GM12878 (cell line): ENCODE measurements around the gene GRB10. TPM values are rescaled to one million over a fixed set of nuclear protein-coding genes. Genes with fewer than 3 reads are reported as not detected.

Experiments used
- ATAC-seq: fragments of 200-7000 bp; cut with Tn5 transposase; 3 replicates; pipeline ENCODE4 v1.9.1; 2020; ENCODE audit warnings: mild to moderate bottlenecking, moderate library complexity
- BruUV-seq: library from RNA; stranded (reverse); fragments of 400-500 nt; replicated peaks from 2 replicates; lab custom pipeline; 2021; lab: Mats Ljungman, UMichigan
- CTCF ChIA-PET: fragments of 300-600 bp; sonication (Branson Sonifier 250); formaldehyde crosslinking; extraction: SDS; loops from one replicate; lab custom pipeline; 2021; ENCODE audit warnings: inconsistent platforms; lab: Yijun Ruan, JAX
- POLR2A ChIA-PET: fragments of 350-600 bp; formaldehyde crosslinking; extraction: SDS; loops from one replicate; lab custom pipeline; 2021; ENCODE audit warnings: inconsistent platforms; lab: Charles Lee
- RAD21 ChIA-PET: fragments of 300-600 bp; sonication (Branson Sonifier 250); formaldehyde crosslinking; loops from one replicate; lab custom pipeline; 2023; ENCODE audit warnings: antibody characterized with exemption; ENCODE audit not compliant: unreplicated experiment; lab: Charles Lee
- SMC1A ChIA-PET: fragments of 300-600 bp; sonication (Branson Sonifier 250); formaldehyde crosslinking; loops from one replicate; lab custom pipeline; 2023; ENCODE audit not compliant: unreplicated experiment, uncharacterized antibody; lab: Charles Lee
- DNase-seq: peaks from one replicate; pipeline ENCODE4 v3.0.0-alpha.2; 2011; ENCODE audit warnings: low read depth, low spot score
- FAIRE-seq: peaks from 3 replicates; lab custom pipeline; 2011; peaks lifted over from hg19 to GRCh38; lab: Jason Lieb, UNC
- H2AFZ ChIP-seq: 2 replicates; pipeline ENCODE4 v1.6.0; 2011; ENCODE audit warnings: low read depth, low read length, control low read depth; ENCODE audit not compliant: control insufficient read depth
- H3K27ac ChIP-seq: 2 replicates; pipeline ENCODE4 v1.5.1; 2011; ENCODE audit warnings: control low read depth; ENCODE audit not compliant: control insufficient read depth, insufficient read depth
- H3K27me3 ChIP-seq, 2 experiments: replicated peaks in 1 of 2; 2 replicates each; pipeline versions ENCODE4 v1.6.0 to v1.6.1; 2011; ENCODE audit warnings: low read length in 1 of 2; ENCODE audit not compliant: control insufficient read depth in 2 of 2, insufficient read depth in 2 of 2
- H3K36me3 ChIP-seq, 2 experiments: 2 replicates each; pipeline ENCODE4 v1.5.1; 2011; ENCODE audit warnings: low read length in 1 of 2; ENCODE audit not compliant: control insufficient read depth in 2 of 2, insufficient read depth in 2 of 2
- H3K4me1 ChIP-seq: 2 replicates; pipeline ENCODE4 v1.6.1; 2011; ENCODE audit warnings: mild to moderate bottlenecking, low read length, moderate library complexity, mixed read lengths; ENCODE audit not compliant: control insufficient read depth, insufficient read depth
- H3K4me2 ChIP-seq: 2 replicates; pipeline ENCODE4 v1.6.0; 2011; ENCODE audit warnings: control low read depth; ENCODE audit not compliant: control insufficient read depth, insufficient read depth
- H3K4me3 ChIP-seq: fragments of 200-600 bp; sonication (generic); 2 replicates; pipeline ENCODE4 v1.5.1; 2016
- H3K79me2 ChIP-seq: 2 replicates; pipeline ENCODE4 v1.6.0; 2011; ENCODE audit warnings: low read length; ENCODE audit not compliant: control insufficient read depth, insufficient read depth
- H3K9ac ChIP-seq: 2 replicates; pipeline ENCODE4 v1.8.0; 2011; ENCODE audit warnings: low read length, control low read depth, mixed read lengths; ENCODE audit not compliant: control insufficient read depth, insufficient read depth
- H3K9me3 ChIP-seq: replicated peaks from 3 replicates; pipeline ENCODE4 v1.5.1; 2011; ENCODE audit warnings: mild to moderate bottlenecking, low read length; ENCODE audit not compliant: control insufficient read depth, insufficient read depth
- H4K20me1 ChIP-seq: 2 replicates; pipeline ENCODE4 v1.6.0; 2011; ENCODE audit not compliant: control insufficient read depth, insufficient read depth
- MEF2A ChIP-seq: IDR thresholded peaks from 2 replicates; pipeline ENCODE4 v1.6.1; 2011; ENCODE audit warnings: low read depth, mild to moderate bottlenecking, low read length, moderate library complexity; ENCODE audit not compliant: insufficient read depth
- NFYA ChIP-seq: IDR thresholded peaks from 2 replicates; pipeline ENCODE4 v1.6.1; 2011; ENCODE audit warnings: low read depth, mild to moderate bottlenecking, low read length, improper control_type of control experiment, borderline replicate concordance
- NR2C1 ChIP-seq: fragments of 450-650 bp; IDR thresholded peaks from 2 replicates; pipeline ENCODE4 v1.6.1; 2017; ENCODE audit warnings: antibody characterized with exemption, mild to moderate bottlenecking, moderate library complexity
- PAX8 ChIP-seq: fragments of 450-650 bp; IDR thresholded peaks from 2 replicates; pipeline ENCODE4 v1.6.1; 2017; ENCODE audit warnings: mild to moderate bottlenecking, moderate library complexity
- POLR2A ChIP-seq: IDR thresholded peaks from 2 replicates; pipeline ENCODE4 v1.6.1; 2011; ENCODE audit warnings: low read depth, mild to moderate bottlenecking, low read length
- POLR2AphosphoS2 ChIP-seq: IDR thresholded peaks from 2 replicates; pipeline ENCODE4 v1.6.1; 2011; ENCODE audit warnings: low read depth, mild to moderate bottlenecking, low read length, improper control_type of control experiment, moderate library complexity
- RCOR1 ChIP-seq: conservative IDR thresholded peaks from 2 replicates; pipeline ENCODE4 v1.6.1; 2012; ENCODE audit warnings: low read depth, low read length, improper control_type of control experiment
- RELA ChIP-seq: fragments of 450-650 bp; IDR thresholded peaks from 2 replicates; pipeline ENCODE4 v1.8.0; 2014; ENCODE audit warnings: borderline replicate concordance; ENCODE audit not compliant: partially characterized antibody
- SIN3A ChIP-seq: IDR thresholded peaks from 2 replicates; pipeline ENCODE4 v1.6.1; 2012; ENCODE audit warnings: low read depth, low read length, improper control_type of control experiment
- STAT3 ChIP-seq: IDR thresholded peaks from 2 replicates; pipeline ENCODE4 v1.6.1; 2011; ENCODE audit warnings: low read depth, low read length, improper control_type of control experiment
- SUPT20H ChIP-seq: IDR thresholded peaks from 2 replicates; pipeline ENCODE4 v1.6.1; 2011; ENCODE audit warnings: low read depth, mild to moderate bottlenecking, low read length, moderate library complexity, borderline replicate concordance; ENCODE audit not compliant: control insufficient read depth
- TARDBP ChIP-seq: IDR thresholded peaks from 2 replicates; pipeline ENCODE4 v1.6.1; 2016; ENCODE audit warnings: borderline replicate concordance
- ZBED1 ChIP-seq: IDR thresholded peaks from 2 replicates; pipeline ENCODE4 v1.6.1; 2016; ENCODE audit warnings: borderline replicate concordance
- ZNF274 ChIP-seq: IDR thresholded peaks from one replicate; pipeline ENCODE4 v1.8.0; 2011; ENCODE audit not compliant: insufficient read length, insufficient read depth
- ZNF622 ChIP-seq: fragments of 450-650 bp; IDR thresholded peaks from 2 replicates; pipeline ENCODE4 v1.6.1; 2017; ENCODE audit warnings: mild to moderate bottlenecking, inconsistent platforms
- ZZZ3 ChIP-seq: IDR thresholded peaks from 2 replicates; pipeline ENCODE4 v1.6.1; 2011; ENCODE audit warnings: low read depth; ENCODE audit not compliant: control insufficient read depth, insufficient read length
- WGBS: methylation state at CpG from one replicate; pipeline ENCODE4 v1.1.6; 2016; ENCODE audit warnings: low lambda C conversion rate; ENCODE audit not compliant: insufficient replicate concordance, insufficient coverage; ENCODE audit errors: missing lambda C conversion rate; 5-methylcytosine and 5-hydroxymethylcytosine counted together
- in situ Hi-C: fragments of 300-500 bp; cut with MboI; formaldehyde crosslinking; loops from 9 replicates; pipeline ENCODE4 v1.14.3; 2018; ENCODE audit warnings: mixed read lengths
- intact Hi-C: fragments of 100-400 bp; cut with micrococcal nuclease; formaldehyde crosslinking; loops from one replicate; pipeline ENCODE4 v1.14.2; 2022; ENCODE audit not compliant: unreplicated experiment
- polyA plus RNA-seq, 11 experiments: library from polyadenylated mRNA; depleted of rRNA in 4 of 11; unstranded in 6 of 11; stranded (reverse) in 5 of 11; fragments of >200 nt; fragmentation: Nextera tagmentation in 4 of 11; fragmentation: Illumina TruSeq in 1 of 11; extraction: Ambion mirVana in 4 of 11; extraction: Trizol in 1 of 11; gene quantifications; 1 replicate in 1 of 11; 2 replicates in 10 of 11; pipeline versions ENCODE4 v1.2.1 to v1.2.3, GENCODE V29; 2011 to 2016; ENCODE audit warnings: inconsistent platforms in 2 of 11, missing spikeins in 2 of 11, low read depth in 1 of 11
- total RNA-seq, 4 experiments: library from RNA; depleted of rRNA in 3 of 4; stranded (reverse); fragments of >200 nt in 3 of 4; fragmentation: Illumina TruSeq in 1 of 4; extraction: Trizol in 1 of 4; gene quantifications; 2 replicates each; pipeline versions ENCODE4 v1.2.1 to v1.2.3, GENCODE V29; 2013 to 2021
- TF ChIP-seq, protein P1 (sequence below): fragments of 450-650 bp; IDR thresholded peaks from 2 replicates; pipeline ENCODE4 v1.6.1; 2017; ENCODE audit warnings: mild to moderate bottlenecking, moderate library complexity

The GRB10 gene
- total and polyA plus RNA-seq, 10 of the 15 experiments (the other 5 are each of a cell fraction or from before 2014, with no cell fraction given): 0.04 to 0.33 TPM; not detected in 8

DNA sequence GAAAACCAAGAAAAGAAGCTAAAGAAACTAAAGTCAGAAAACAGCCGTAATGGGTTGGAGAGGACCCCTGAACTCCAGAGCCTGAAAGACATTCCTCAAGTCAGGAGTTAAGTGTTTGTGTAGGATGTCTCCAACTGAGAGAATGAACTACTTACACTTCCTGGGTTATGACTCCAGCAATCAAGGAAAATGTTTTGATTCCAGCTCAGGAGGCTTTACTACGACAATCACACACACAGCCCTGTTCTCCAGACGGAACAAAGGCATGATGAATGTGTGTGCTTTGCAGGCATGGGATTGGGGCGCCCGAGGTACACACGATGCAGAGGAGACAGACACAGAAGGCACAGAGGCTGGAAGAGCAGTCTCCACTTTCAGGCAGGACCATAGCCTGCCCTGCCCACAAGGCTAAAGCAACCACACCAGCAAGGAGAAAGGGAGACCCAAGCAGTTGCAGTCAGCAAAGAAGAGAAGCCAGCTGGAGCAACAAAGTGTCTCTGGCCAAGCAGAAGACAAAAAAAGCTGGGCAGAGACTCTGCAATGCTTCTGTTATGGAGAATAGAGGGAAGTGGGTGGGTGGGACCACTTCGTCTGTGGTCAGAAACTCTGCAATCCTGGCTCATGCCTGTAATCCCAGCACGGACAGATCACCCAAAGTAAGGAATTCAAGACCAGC lies 89.1 kb downstream of the GRB10 start:
- H3K4me3 ChIP-seq: no peak overlapping the region
- intact Hi-C loops: no loop called here
- ChIA-PET RAD21 (no interaction called here), CTCF (no interaction called here), POLR2A (no interaction called here), SMC1A (interaction anchor here (0.6 kb wide), 1 partner anchor 225 kb away, joined by 3 read pairs; no protein-coding TSS in a partner anchor)
- H3K27me3 ChIP-seq: no peaks in the 10 kb centered on the region; a peak in 3 of 4 replicates
- no peaks in the 10 kb centered on the region for H3K79me2 ChIP-seq
- TF ChIP-seq TARDBP (no peak), ZNF274 (no peak), NFYA (no peak), ZZZ3 (no peak), STAT3 (no peak), MEF2A (no peak), NR2C1 (no peak), ZBED1 (no peak), RELA (no peak), POLR2A (no peak)
- no peak overlapping the region for H3K9ac ChIP-seq
- H3K4me1 ChIP-seq: no peaks in the 10 kb centered on the region
- no peaks in the 10 kb centered on the region for H4K20me1 ChIP-seq
- no peak overlapping the region for H2AFZ ChIP-seq
- H3K9me3 ChIP-seq: no peaks in the 10 kb centered on the region
- H3K27ac ChIP-seq: no peak overlapping the region
- no TSS peak for BruUV-seq
- FAIRE-seq: no peak
- WGBS: 22% methylated on average over 8 of the region's 8 CpGs
- DNase-seq: no peak
- in situ Hi-C loops: no loop called here
- no peak overlapping the region for H3K4me2 ChIP-seq
- ATAC-seq: no peak
- no peaks in the 10 kb centered on the region for H3K36me3 ChIP-seq

DNA sequence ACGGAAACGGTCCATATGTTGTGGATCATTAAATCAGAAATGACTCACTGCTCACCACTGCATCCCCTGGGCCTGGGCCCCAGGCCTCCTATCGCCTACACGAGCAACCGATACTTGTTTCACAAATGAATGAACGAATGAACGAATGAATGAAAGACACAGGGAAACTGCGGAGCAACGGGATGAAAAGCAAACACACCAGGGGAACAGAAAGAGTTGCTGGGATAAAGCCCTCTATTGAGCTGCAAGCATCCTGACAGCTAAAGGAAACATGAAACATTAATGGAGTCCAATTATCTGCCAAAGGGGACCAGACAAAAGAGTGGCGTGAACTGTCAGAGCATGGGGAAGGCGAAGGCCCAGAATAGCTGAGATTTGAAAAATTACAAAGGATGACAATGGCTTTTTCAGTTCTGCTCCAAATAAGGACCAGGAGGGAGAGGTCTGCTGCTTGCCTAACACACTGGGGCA lies 92.1 kb downstream of the GRB10 start:
- Histone ChIP-seq H3K27ac (no peak overlapping the region), H3K4me1 (no peaks in the 10 kb centered on the region), H3K79me2 (no peaks in the 10 kb centered on the region), H3K36me3 (no peaks in the 10 kb centered on the region), H3K9ac (no peak overlapping the region), H3K27me3 (no peaks in the 10 kb centered on the region; a peak in 3 of 4 replicates), H3K4me2 (no peak overlapping the region), H3K4me3 (no peak overlapping the region), H3K9me3 (no peaks in the 10 kb centered on the region), H4K20me1 (no peaks in the 10 kb centered on the region), H2AFZ (no peak overlapping the region)
- 34% methylated on average over 11 of the region's 11 CpGs for WGBS
- in situ Hi-C loops (no loop called here), intact Hi-C loops (no loop called here)
- ATAC-seq (no peak), FAIRE-seq (no peak), DNase-seq (no peak)
- ChIA-PET POLR2A (no interaction called here), CTCF (no interaction called here), RAD21 (no interaction called here), SMC1A (no interaction called here)
- no TSS peak for BruUV-seq
- TF ChIP-seq PAX8 (no peak), POLR2AphosphoS2 (no peak), RCOR1 (no peak), SUPT20H (no peak), SIN3A (no peak), ZNF622 (no peak)
- TF ChIP-seq, protein P1, sequence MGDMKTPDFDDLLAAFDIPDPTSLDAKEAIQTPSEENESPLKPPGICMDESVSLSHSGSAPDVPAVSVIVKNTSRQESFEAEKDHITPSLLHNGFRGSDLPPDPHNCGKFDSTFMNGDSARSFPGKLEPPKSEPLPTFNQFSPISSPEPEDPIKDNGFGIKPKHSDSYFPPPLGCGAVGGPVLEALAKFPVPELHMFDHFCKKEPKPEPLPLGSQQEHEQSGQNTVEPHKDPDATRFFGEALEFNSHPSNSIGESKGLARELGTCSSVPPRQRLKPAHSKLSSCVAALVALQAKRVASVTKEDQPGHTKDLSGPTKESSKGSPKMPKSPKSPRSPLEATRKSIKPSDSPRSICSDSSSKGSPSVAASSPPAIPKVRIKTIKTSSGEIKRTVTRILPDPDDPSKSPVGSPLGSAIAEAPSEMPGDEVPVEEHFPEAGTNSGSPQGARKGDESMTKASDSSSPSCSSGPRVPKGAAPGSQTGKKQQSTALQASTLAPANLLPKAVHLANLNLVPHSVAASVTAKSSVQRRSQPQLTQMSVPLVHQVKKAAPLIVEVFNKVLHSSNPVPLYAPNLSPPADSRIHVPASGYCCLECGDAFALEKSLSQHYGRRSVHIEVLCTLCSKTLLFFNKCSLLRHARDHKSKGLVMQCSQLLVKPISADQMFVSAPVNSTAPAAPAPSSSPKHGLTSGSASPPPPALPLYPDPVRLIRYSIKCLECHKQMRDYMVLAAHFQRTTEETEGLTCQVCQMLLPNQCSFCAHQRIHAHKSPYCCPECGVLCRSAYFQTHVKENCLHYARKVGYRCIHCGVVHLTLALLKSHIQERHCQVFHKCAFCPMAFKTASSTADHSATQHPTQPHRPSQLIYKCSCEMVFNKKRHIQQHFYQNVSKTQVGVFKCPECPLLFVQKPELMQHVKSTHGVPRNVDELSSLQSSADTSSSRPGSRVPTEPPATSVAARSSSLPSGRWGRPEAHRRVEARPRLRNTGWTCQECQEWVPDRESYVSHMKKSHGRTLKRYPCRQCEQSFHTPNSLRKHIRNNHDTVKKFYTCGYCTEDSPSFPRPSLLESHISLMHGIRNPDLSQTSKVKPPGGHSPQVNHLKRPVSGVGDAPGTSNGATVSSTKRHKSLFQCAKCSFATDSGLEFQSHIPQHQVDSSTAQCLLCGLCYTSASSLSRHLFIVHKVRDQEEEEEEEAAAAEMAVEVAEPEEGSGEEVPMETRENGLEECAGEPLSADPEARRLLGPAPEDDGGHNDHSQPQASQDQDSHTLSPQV: no peak
